Measurements from ENCODE around the gene ATP6V0B. TPM values are rescaled to one million over a fixed set of nuclear protein-coding genes. Genes with fewer than 3 reads are reported as not detected.

The ATP6V0B gene
- total RNA-seq, 4 donors from 2014 or later: 70.1 to 169 (median 135) TPM

- Histone ChIP-seq H3K36me3 (peaks cover 0 to 14% (median 0%) of the 10 kb centered on the region in 3 donors), H3K27me3 (no peaks in the 10 kb centered on the region), H3K4me3 (no peak overlapping the region), H3K27ac (peak overlapping the region in 1 of 4 donors; percentile 61), H3K4me1 (peaks cover 12 to 50% (median 20%) of the 10 kb centered on the region in 3 donors), H3K9me3 (no peaks in the 10 kb centered on the region)
- DNase-seq: no peak
- WGBS, 2 donors: 84 to 87% methylated on average over 9 of the region's 9 CpGs
- TF ChIP-seq CTCF (IDR thresholded peaks at IDR 0.05) (no peak), POLR2A (IDR thresholded peaks at IDR 0.05) (no peak)
- intact Hi-C loops (cut with DNase I): no loop called here
Measured at GRCh38 chr1:43993206-43993914, 18.6 kb downstream of the ATP6V0B start.

- intact Hi-C loops (cut with DNase I): no loop called here
Measured at GRCh38 chr1:43994071-43994470, 19.3 kb downstream of the ATP6V0B start.

GRCh38 chr1:43994794-43995790, 20.3 kb downstream of the ATP6V0B start:
- no peak for DNase-seq
- Histone ChIP-seq H3K27me3 (no peaks in the 10 kb centered on the region), H3K4me1 (peaks cover 12 to 56% (median 20%) of the 10 kb centered on the region in 3 donors), H3K9me3 (no peaks in the 10 kb centered on the region), H3K4me3 (no peak overlapping the region), H3K27ac (no peak overlapping the region), H3K36me3 (peaks cover 0 to 31% (median 0%) of the 10 kb centered on the region in 3 donors)
- intact Hi-C loops (cut with DNase I): no loop called here
- TF ChIP-seq CTCF (IDR thresholded peaks at IDR 0.05): no peak
- no peak for TF ChIP-seq POLR2A (IDR thresholded peaks at IDR 0.05)
- WGBS, 2 donors: 50 to 78% methylated on average over 3 to 6 of the region's 15 CpGs

More at GRCh38 chr1:43994071-43994470, 19.3 kb downstream of the ATP6V0B start:
- no peak overlapping the region for H3K4me3 ChIP-seq
- H3K9me3 ChIP-seq: no peaks in the 10 kb centered on the region
- WGBS, 2 donors: 36 to 47% methylated on average over 6 to 7 of the region's 7 CpGs
- no peak for TF ChIP-seq POLR2A (IDR thresholded peaks at IDR 0.05)
- no peak for TF ChIP-seq CTCF (IDR thresholded peaks at IDR 0.05)
- peaks cover 0 to 21% (median 0%) of the 10 kb centered on the region in 3 donors for H3K36me3 ChIP-seq
- DNase-seq: no peak
- peak overlapping the region in 1 of 4 donors; percentile 61 for H3K27ac ChIP-seq
- H3K27me3 ChIP-seq: no peaks in the 10 kb centered on the region
- H3K4me1 ChIP-seq: peaks cover 12 to 52% (median 20%) of the 10 kb centered on the region in 3 donors

GRCh38 chr1:43995984-43996732, 21.4 kb downstream of the ATP6V0B start:
- no peak overlapping the region for H3K4me3 ChIP-seq
- H3K9me3 ChIP-seq: no peaks in the 10 kb centered on the region
- no peak for DNase-seq
- peaks cover 7 to 47% (median 12%) of the 10 kb centered on the region in 3 donors for H3K4me1 ChIP-seq
- intact Hi-C loops (cut with DNase I): no loop called here
- H3K27ac ChIP-seq: peak overlapping the region in 1 of 4 donors; percentile 16
- H3K36me3 ChIP-seq: peaks cover 0 to 42% (median 0%) of the 10 kb centered on the region in 3 donors
- TF ChIP-seq POLR2A (IDR thresholded peaks at IDR 0.05) (no peak), CTCF (IDR thresholded peaks at IDR 0.05) (no peak)
- H3K27me3 ChIP-seq: no peaks in the 10 kb centered on the region
- WGBS, 2 donors: 55 to 83% methylated on average over 5 to 14 of the region's 21 CpGs
